ENCODE measurements around the gene WWC2.

The WWC2 gene

DNA sequence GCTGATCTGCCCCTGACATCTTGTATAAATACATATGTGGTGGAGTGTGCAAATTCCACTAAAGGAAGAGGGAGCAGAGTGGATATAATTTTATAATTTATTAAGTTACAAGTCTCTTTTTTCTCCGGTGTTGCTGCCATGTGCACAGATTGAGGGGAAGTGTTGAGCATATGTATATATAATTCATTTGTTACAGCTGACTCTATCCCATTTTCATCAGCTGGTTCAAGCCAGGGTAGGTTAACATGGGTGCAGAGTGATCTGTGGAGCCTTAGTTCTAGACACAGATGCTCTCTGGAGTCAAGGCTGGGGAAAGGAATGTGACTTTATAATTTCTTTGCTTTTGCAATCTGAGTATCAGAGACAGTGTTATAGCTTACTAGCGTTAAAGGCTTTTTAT, 103.5 kb downstream of the WWC2 start:
- no peak for DNase-seq (ENCODE audit: low read depth in 2 of 2)

DNA sequence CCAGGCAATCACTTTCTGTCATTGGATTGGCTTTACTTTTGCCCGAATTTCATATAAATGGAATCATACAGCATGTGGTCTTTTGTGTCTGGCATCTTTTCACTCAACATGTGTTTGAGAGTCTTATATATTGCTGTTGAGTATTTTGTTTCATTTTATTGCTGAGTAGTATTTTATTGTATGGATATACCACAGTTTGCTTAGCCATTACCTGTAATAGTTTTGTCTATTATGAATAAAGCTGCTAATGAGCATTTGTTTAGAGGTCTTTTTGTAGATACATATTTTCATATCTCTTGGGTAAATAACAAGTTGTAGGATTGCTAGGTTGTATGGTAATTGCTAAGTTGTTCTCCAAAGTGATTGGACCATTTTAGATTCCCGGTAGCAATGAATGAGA, 105.7 kb downstream of the WWC2 start:
- no peak for DNase-seq (ENCODE audit: low read depth in 2 of 2)

DNA sequence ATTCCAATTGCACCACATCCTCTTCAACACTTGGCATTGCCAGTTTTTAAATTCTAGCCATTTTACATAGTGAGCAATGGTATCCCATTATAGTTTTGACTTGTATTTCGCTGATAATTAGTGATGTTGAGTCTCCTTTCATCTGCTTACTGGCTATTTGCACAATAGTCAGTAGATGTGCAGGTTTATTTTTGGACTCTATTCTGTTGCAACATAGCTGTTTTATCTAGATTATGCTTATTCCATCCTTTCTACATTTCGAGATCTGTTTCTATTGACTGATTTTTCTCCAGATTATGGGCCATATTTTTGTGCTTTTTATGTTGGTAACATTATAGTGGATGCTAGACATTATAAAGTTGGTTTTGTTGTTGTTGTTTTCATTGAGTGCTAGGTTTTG, 106.1 kb downstream of the WWC2 start:
- DNase-seq (ENCODE audit: low read depth in 2 of 2), result no peak

DNA sequence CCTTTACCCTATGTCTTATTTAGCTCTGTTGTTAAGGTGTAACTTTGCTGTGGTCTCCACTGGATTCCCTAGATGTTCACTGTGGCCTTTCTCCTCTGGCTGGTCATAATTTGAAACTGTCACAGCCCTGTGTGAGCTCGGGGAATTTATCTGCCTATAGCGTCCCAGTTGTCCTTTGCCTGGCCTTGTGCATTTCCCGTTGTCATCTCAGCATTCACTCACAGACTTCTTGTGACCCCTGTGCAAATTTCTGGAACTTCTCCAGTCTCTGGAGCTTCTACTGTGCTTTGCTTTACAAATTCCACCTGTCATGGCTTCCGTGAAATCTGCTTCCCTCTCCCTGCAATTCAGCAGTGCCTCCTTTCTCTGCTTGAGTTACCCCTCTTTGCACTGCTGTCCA, 106.7 kb downstream of the WWC2 start:
- no peak for DNase-seq (ENCODE audit: low read depth in 2 of 2)

DNA sequence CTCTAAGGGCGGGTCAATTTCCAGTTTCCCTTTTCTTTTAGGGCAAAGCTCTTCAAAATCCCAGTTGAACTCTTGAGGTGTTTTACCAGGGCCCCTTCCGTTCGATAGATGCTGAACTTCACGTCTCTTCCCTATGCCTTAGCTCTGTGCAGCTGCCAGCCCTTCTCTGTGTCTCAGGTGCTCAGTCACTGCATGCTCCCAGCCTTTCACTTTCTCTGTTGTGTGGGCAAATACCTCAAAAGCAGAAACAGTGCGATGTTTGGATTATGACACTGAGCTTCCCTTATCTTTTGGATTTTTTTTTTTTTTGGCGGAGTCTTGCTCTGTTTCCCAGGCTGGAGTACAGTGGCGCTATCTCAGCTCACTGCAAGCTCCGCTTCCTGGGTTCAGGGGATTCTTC, 112.5 kb downstream of the WWC2 start:
- DNase-seq (ENCODE audit: low read depth in 2 of 2), result no peak

DNA sequence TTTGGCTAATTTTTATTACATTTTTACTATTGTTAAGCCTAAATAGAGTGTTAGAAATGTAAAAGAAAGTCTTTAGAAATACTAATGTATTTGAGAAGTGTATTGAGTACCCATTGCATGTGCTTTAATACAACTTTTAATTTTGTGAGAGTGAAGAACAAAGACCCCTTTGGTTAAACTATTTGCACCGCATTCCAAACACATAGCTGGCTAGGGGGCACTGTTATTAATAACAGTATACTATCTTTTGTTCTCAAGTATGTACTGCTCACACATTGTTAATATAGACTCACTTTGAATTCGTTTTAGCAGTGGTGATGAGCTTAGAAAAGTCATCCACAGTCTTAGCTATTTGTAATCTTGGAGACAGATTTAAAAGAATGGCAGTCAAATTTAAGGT, 114.9 kb downstream of the WWC2 start:
- DNase-seq (ENCODE audit: low read depth in 2 of 2), result no peak

DNA sequence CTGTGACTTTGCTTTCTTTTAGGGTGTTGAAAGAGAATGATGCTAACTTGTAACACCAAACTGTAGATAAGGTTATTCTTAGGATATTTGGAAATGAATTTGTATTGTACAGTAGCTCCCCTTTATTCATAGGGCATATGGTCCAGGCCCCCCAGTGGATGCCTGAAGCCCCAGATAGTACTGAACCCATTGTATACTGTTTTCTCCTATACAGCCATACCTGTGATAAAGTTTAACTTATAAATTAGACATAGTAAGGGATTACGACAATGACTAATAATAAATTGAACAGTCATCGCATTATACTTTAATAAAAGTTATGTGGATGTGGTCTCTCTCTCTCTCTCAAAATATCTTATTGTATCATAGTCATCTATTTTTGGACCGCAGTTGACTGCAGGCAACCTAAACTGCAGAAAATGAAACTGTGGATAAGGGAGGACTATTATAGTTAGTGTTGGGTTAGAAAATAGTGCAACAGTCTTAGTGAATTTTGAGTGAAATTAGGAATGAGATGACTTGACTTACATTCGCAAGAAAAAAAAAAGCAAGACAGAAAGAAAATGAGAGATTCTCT, 115.9 kb downstream of the WWC2 start:
- no peak for DNase-seq (ENCODE audit: low read depth in 2 of 2)

DNA sequence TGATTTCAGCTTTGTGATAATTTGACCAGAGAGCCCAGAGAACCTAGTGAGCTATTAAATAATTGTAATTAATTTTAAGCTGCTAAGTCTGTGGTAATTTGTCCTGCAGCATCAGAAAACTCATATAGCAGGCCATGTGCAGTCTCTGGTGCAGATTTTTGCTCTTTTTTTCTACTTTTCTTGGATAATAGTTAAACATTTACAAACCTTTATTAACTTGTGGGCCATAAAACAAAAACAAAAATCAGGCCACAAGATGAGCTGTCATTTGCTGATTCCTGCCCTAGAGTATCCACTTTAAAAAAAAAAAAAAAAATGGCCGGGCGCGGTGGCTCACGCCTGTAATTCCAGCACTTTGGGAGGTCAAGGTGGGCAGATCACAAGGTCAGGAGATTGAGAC, 121.2 kb downstream of the WWC2 start:
- DNase-seq (ENCODE audit: low read depth in 2 of 2), result no peak

DNA sequence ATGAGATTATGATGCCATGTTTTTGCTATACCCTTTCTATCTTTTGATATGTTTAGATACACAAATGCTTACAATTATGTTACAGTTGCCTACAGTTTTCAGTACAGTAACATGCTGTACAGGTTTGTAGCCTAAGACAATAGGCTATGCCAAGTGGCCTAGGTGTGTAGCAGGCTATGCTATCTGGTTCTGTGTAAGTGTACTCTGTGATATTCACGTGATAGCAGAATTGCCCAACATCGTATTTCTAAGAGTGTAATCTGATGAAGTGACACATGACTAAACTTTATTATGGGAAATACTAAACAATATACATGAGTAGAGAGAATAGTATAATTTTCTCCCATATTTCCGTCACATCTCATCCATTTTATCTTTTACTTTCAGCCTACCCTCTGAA, 124.0 kb downstream of the WWC2 start:
- no peak for DNase-seq (ENCODE audit: low read depth in 2 of 2)

DNA sequence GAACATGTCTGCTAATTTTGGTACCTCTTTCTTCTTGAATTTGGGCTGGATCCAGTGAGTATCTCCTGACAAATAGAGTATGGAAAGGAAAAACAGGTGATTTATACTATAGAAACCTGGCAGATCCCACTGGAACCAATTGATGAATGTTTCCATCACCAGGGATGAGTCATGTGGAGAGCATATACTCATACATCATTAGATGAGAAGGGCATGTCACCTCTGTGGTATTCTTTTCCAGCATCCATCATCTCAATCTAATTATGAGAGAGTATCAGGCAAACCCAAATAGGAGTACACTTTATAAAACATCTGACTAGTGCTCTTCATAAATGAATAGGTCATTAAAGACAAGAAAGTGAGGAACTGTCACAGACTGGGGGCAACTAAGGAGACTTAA, 130.3 kb downstream of the WWC2 start:
- DNase-seq (ENCODE audit: low read depth in 2 of 2), result no peak

DNA sequence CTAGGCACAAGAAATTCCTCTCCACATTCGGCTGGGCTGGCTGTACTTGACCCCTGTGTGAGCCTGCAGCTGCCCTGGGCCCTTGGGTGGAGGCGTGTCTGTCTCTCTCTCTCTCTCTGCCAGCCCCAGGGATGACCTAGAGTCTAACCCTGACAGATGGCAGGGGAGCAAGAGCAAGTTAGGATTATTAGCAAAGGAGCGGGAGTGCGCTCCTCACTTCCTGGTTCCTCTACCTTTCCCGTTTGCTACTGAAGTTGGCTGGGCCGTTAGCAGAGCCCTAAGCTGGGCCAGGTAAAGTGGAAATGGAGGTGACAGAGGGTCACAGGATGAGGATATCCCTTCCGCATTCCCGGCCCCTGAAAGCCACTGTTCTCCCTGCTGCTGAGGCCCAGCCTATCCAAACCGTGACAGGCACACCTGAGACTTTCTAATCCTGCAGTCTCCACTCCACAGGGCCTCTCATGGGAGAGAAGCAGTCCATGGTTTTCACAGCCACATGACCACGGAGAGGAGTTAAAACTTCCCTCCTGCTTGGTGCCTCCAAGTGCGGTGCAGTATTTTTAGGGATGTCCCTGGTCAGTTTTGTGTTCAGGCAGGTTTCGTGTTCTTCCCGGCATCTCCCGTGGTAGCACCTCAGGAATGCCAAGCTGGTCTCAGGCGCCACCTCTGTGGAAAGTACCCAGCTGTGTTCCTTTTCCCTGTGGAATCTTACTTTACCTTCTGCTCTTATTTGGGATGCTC, 141.7 kb downstream of the WWC2 start:
- DNase-seq (ENCODE audit: low read depth in 2 of 2), result no peak

DNA sequence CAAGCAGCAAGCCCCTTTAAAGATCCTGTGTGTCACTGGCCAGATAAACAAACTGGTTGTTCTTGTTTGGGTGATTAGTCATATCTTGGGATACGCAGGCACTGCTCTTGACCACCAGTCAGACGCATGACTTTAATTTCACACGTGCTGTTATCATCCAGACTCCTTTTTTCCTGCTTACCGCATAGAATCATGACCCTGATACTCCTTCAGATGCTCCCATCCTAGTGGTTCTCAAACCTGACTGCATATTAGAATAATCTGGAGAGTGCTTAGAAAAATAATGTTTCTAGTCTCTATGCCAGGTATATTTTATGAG, 142.2 kb downstream of the WWC2 start:
- DNase-seq (ENCODE audit: low read depth in 2 of 2), result no peak

DNA sequence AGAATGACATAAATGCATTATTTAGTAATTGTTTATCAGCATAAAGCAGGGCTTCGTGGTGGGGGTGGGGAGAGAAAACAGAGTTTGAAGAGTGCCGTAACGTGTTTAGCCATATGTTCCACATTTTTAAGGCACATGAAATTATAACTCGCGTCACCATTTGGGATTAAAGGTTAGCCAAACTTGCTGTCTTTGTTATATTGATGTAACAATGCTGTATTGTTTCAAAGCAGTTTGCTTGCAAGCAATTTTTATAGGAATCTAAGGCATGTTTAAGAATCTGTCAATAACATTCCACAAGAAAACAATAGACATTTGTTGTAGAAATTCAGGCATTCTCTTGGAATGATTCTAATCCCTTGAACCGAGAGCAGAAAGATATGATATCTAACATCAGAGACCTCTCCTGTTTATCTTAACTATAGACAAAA, 142.7 kb downstream of the WWC2 start:
- DNase-seq (ENCODE audit: low read depth in 2 of 2), result no peak

DNA sequence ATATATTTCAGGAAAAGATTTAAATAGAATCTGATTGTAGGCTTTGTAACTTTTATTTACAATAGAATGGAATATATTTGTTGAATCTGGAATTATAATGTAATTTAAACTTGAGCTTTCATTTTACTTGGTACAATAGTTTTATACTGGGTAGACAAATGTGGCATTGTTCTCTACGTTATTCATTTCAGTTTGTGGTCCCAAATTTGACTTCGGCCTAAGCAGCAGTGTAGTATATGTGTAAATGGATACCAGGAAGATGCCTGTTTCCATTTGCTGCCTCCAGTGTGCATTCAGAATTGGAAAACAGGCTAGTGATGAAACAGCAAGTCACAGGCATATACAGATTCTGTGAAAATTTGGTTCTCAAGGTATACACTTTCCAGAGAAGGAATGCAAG, 143.2 kb downstream of the WWC2 start:
- DNase-seq (ENCODE audit: low read depth in 2 of 2), result no peak

DNA sequence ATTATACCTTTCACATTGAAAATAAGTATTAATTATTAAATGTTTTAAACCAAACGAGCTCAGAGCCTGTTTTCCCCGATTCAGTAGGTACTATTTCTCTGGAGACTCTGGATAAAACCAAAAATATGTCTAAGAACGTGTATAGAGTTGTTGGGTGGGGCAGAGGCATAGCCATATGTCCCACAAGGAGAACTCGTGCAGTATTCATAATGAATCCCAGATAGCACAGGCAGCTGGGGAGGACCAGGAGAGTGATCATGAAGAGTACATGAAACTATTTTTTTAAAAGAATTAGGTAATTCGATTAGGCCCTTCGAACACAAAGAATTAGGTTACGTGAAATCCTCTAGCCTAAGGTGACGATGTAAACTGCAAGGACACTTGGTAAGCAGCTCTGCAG, 145.0 kb downstream of the WWC2 start:
- DNase-seq (ENCODE audit: low read depth in 2 of 2), result no peak

DNA sequence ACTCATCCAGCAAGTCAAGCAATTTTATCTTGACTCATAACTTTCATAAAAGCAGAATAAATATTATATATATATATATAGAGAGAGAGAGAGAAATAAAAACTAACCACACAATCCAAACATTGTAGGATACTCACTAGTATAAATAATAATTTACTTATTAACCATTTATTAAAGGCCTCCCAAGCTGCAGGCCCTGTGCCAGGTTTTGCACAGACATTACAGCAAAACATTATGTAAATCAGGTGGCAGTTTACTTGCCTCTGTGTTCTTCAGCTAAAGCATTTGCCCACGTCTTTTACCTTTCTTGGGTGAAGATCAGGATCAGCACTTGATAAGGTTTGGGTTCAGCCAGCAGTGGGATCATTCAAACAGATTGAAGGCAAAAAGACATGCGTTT, 145.4 kb downstream of the WWC2 start:
- no peak for DNase-seq (ENCODE audit: low read depth in 2 of 2)

DNA sequence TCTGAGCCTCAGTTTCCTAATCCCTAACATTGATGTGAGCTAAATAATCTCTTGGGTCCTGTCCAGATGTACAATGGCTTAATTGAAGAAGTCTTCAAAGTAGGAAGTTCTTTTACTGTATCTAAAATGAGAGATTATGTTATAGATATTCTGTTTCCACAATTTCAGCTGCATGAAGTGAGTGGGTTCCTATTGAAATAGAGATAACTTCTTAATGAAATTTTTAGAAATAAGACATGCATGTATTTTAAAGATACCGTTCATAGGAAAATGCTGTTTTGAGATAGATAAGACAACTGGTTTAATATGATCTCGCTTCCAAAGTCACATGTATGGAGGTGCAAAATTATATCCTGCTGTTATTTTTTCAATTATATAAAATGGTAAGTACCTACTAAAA, 149.1 kb downstream of the WWC2 start:
- no peak for DNase-seq (ENCODE audit: low read depth in 2 of 2)

DNA sequence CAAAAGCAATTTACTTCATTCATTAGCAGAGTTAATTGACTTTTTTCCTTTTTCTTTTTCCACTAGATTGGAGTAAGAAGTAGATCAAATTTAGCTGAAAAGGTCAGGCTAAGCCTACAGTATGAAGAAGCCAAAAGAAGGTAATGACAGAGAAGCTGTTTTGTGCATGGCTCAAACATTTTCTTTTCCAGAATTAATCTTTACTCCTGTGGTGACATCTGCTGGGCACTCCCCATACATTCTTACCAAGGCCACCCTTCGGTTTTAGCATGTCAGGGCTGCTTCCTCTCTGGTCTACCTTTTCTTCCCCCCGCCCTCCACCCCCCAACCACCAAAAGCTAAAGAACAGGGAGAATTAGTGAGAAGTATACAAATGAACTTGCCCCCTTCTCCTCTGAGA, 150.8 kb downstream of the WWC2 start:
- DNase-seq (ENCODE audit: low read depth in 2 of 2), result no peak

DNA sequence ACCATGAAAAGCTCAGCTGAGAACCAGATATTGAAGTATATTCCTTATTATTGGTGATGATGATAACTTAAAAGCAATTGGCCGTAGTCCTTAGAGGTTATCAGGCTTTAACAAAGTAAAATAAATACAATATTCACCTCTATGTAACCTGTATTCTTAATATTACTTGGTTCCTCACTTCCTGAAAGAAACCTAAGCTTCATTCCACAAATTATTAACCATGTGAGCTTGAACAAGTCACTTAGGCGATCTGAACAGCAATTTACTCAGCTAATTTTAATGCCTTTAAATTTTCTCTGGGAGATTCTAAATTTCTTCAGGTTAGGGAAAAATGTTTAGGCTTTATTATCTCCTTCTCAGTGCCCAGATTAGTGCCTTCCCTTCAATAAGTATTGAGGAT, 151.8 kb downstream of the WWC2 start:
- DNase-seq (ENCODE audit: low read depth in 2 of 2), result no peak

DNA sequence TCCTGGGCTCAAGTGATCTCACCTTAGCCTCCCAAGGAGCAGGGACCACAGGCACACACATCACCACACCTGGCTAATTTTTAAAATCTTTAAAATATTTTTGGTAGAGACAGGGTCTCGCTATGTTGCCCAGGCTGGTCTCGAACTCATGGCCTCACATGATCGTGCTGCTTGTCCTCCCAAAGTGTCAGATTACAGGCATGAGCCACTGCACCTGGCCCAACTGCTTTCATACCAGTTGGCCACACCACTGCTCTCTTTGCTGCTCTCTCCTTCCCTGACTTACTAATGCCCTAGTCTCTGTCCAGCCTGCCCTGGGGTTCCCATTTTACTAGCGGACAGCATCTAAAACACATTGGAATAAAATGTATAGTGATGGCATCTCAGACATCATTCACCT, 153.9 kb downstream of the WWC2 start:
- no peak for DNase-seq (ENCODE audit: low read depth in 2 of 2)

DNA sequence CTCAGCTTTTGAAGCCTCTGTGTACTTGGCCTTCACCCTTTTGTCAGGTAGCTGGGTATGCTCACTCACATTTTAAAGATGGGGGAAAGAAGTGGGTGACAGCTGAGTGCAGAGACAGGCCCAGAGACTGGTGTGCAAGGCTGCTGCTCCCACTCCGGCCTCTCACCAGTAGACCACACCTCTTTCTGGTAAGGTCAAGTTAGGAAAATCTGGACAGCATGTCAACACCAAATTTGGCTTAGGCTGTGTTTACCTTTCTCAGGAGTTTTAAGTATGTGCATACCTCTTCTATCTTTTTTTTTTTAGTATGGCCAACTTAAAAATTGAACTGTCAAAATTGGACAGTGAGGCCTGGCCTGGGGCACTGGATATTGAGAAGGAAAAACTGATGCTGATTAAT, 154.4 kb downstream of the WWC2 start:
- DNase-seq (ENCODE audit: low read depth in 2 of 2), result no peak

DNA sequence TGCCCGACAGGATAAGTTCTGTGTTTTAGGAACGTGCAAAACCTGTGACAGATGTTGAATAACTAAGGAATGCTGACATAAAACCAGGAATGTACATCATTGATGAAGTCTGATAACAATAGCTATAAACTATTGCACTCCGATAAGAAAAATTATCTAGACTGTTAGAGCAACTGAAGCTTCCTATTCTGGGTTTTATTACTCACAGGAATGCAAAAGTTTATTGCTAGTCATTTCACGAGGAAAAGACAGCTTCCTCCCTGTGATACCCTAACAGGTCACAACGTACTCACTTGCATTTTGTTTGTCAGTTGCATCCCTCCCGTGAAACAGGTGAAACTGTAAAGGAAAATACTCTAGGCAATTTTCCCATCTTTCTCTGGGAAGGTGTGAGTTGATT, 155.1 kb downstream of the WWC2 start:
- no peak for DNase-seq (ENCODE audit: low read depth in 2 of 2)

DNA sequence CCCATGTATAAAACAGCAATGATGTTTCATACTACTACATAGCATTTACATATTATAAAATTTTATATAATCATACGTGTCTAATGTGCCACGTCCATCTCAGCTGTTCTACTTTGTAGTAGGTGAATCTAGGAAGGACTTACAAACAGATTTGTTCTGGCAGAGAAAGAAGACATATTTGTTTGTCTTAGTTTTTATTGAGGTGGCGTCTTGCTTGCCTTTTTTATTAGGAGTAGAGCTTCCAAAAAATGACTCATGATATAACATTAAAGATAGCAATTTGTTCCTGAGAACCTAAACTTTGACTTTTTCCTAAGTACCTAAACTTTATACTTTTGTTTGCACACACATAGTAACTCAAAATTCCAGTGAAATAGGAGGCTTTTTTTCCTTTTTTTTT, 156.4 kb downstream of the WWC2 start:
- DNase-seq (ENCODE audit: low read depth in 2 of 2), result no peak

DNA sequence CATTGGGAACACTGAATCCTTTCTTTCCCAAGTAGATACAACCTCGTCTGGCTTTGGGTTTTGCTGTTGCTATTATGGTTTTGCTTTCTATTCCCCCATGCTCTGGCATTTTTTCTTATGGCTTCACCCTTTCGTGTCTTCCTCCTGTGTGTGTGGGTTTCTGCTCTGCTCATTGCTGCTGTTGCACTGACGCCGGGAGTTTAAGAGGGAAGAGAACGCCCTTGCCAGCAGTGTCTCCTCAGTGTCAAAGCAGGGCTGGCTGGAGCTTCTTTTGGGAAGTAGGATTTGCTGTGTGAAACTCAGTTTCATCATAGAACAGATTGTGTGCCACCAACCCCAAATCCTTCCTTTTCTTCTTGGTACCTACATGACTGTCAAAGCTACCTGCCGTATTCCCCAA, 157.3 kb downstream of the WWC2 start:
- no peak for DNase-seq (ENCODE audit: low read depth in 2 of 2)
